ELR (cell line): ENCODE results near the gene TBC1D25.

Experiments
- DNase-seq: peaks from one replicate; pipeline ENCODE4 v3.0.0-alpha.2; 2015; ENCODE audit warnings: low read depth

Gene TBC1D25

DNA sequence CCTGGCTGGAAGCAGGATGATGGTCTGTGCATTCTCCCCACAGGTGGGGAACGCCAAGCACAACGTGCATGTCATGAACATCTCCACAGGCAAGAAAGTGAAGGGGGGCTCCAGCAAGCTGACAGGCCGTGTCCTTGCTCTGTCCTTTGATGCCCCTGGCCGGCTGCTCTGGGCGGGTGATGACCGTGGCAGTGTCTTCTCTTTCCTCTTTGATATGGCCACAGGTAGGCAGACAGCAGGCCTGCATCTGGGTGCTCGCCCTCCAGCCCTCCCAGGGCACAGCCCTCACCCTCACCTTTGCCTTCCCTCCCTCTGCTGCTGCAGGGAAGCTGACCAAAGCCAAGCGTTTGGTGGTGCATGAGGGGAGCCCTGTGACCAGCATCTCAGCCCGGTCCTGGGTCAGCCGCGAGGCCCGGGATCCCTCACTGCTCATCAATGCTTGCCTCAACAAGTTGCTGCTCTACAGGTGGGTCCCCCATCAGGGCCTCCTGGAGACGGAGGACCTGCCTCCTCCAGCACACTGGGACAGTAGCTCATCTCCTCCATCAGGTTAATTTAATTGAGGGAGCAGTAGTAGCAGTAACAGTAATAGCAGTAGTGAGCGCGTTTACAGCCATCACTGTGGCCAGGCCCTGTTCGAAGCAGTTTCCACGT is 62.4 kb downstream of the TBC1D25 start:
- DNase-seq: no peak

DNA sequence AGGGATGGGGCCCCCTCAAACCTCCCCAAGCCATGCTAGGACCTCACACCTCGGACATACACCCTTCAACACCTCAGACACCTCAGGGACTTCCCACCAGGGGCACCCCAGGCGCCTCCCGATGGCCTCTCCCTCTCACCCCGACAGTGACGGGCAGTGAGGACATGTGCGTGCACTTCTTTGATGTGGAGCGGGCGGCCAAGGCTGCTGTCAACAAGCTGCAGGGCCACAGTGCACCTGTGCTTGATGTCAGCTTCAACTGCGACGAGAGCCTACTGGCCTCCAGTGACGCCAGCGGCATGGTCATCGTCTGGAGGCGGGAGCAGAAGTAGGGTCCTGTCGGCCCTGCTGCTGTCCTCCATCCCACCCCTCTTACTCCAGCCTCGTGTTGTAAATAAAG is 65.2 kb downstream of the TBC1D25 start:
- DNase-seq: no peak

DNA sequence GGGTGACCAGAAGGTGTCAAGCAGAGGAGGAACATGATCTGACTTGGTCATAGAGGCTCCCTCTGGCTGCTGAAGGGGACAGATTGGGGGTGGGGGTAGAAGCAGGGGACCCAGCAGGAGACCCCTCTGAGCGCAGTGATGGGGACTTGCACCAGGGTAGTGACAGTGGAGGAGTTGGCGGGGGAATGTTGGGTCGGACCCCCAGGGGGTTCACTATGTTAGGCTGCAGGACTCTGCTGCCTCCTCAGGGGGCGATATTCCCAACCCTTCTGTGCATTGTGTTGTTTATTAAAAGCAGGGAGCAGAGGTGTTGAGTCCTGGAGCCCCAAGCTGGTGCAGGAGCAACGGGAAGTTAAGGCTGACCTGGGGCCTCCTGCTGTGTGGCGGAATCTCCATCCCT is 66.6 kb downstream of the TBC1D25 start:
- DNase-seq: no peak

DNA sequence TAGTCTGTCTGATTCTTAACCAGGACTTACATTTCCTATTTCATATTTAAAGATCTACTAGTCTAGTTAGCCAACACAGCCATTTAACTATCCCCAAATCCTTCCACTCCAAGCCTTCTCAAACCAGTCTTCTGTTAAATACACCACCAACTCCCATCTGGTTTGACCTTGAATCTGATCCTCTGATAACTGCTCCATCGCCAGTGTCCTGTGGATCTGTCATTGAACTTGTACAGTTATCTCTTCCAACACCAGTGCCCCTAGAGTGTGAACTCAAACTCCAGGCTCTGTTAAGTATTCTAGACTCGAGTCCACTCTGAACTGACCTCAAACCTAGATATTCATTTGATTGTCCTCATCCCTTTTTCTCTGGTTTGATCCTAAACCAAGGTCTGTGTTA is 72.2 kb downstream of the TBC1D25 start:
- no peak for DNase-seq
